A673 (cell line): ENCODE measurements around the gene SH3TC1. TPM values are rescaled to one million over a fixed set of nuclear protein-coding genes. Genes with fewer than 3 reads are reported as not detected.

Experiments
- BruUV-seq: library from RNA; stranded (reverse); fragments of 400-500 nt; replicated peaks from 2 replicates; lab custom pipeline; 2021; lab: Mats Ljungman, UMichigan
- CTCF ChIA-PET: fragments of 300-600 bp; sonication (Branson Sonifier 250); formaldehyde crosslinking; loops from one replicate; lab custom pipeline; 2022; ENCODE audit warnings: antibody characterized with exemption; lab: Charles Lee
- POLR2A ChIA-PET: fragments of 300-600 bp; sonication (Branson Sonifier 250); formaldehyde crosslinking; loops from one replicate; lab custom pipeline; 2022; ENCODE audit warnings: antibody characterized with exemption; ENCODE audit not compliant: low non-redundant PET; lab: Charles Lee
- DNase-seq: peaks from one replicate; pipeline ENCODE4 v3.0.0-alpha.2; 2015; ENCODE audit warnings: low spot score
- H3K27ac ChIP-seq: fragments of 200-600 bp; sonication (generic); 2 replicates; pipeline ENCODE4 v1.5.1; 2016; ENCODE audit warnings: mixed run types, low read depth, mild to moderate bottlenecking, mixed read lengths, antibody characterized with exemption, low read length; ENCODE audit not compliant: poor library complexity, severe bottlenecking
- H3K27me3 ChIP-seq: fragments of 200-600 bp; sonication (generic); replicated peaks from 2 replicates; pipeline ENCODE4 v1.6.1; 2017; ENCODE audit warnings: mixed run types, low read depth, mild to moderate bottlenecking, mixed read lengths, antibody characterized with exemption, low read length; ENCODE audit not compliant: insufficient read depth, poor library complexity
- H3K36me3 ChIP-seq: fragments of 200-600 bp; sonication (generic); 2 replicates; pipeline ENCODE4 v1.6.1; 2016; ENCODE audit warnings: mixed run types, mild to moderate bottlenecking, mixed read lengths, antibody characterized with exemption, low read length; ENCODE audit not compliant: insufficient read depth, poor library complexity, severe bottlenecking
- H3K4me1 ChIP-seq: fragments of 200-600 bp; sonication (generic); 2 replicates; pipeline ENCODE4 v1.6.1; 2017; ENCODE audit warnings: mixed run types, mild to moderate bottlenecking, mixed read lengths, antibody characterized with exemption, low read length; ENCODE audit not compliant: insufficient read depth, poor library complexity, severe bottlenecking
- H3K4me3 ChIP-seq: fragments of 200-600 bp; sonication (generic); 2 replicates; pipeline ENCODE4 v1.5.1; 2016; ENCODE audit warnings: low read depth, mixed run types, mild to moderate bottlenecking, mixed read lengths, low read length; ENCODE audit not compliant: poor library complexity, severe bottlenecking
- H3K9me3 ChIP-seq: fragments of 200-600 bp; sonication (generic); 2 replicates; pipeline ENCODE4 v1.6.1; 2016; ENCODE audit warnings: mixed run types, low read depth, mild to moderate bottlenecking, mixed read lengths, antibody characterized with exemption, low read length; ENCODE audit not compliant: poor library complexity, severe bottlenecking
- EZH2 ChIP-seq: fragments of 200-600 bp; sonication (generic); IDR thresholded peaks from 2 replicates; pipeline ENCODE4 v1.6.1; 2017; ENCODE audit warnings: borderline replicate concordance, low read depth, mild to moderate bottlenecking, mixed read lengths, antibody characterized with exemption, low read length; ENCODE audit not compliant: poor library complexity, severe bottlenecking
- intact Hi-C: fragments of 100-400 bp; cut with micrococcal nuclease; formaldehyde crosslinking; loops from one replicate; pipeline ENCODE4 v1.10.0; 2022; ENCODE audit not compliant: unreplicated experiment
- total RNA-seq: library from RNA; stranded (reverse); gene quantifications from 2 replicates; pipeline ENCODE4 v1.2.3, GENCODE V29; 2021
- TF ChIP-seq, protein P1 (sequence below): fragments of 300-800, 200-600 bp; sonication (generic); conservative IDR thresholded peaks from 2 replicates; pipeline ENCODE4 v1.5.1; 2017; ENCODE audit warnings: low read depth, mild to moderate bottlenecking, antibody characterized with exemption, low read length, moderate library complexity, mixed read lengths

The SH3TC1 gene
- total RNA-seq, 1 experiment from 2014 or later: 0.71 TPM

- Histone ChIP-seq H3K4me1 (peaks cover 8% of the 10 kb centered on the region), H3K27me3 (peaks cover 25% of the 10 kb centered on the region), H3K9me3 (no peaks in the 10 kb centered on the region), H3K4me3 (no peak overlapping the region), H3K27ac (no peak overlapping the region), H3K36me3 (no peaks in the 10 kb centered on the region)
- no TSS peak for BruUV-seq
- TF ChIP-seq, protein P1, sequence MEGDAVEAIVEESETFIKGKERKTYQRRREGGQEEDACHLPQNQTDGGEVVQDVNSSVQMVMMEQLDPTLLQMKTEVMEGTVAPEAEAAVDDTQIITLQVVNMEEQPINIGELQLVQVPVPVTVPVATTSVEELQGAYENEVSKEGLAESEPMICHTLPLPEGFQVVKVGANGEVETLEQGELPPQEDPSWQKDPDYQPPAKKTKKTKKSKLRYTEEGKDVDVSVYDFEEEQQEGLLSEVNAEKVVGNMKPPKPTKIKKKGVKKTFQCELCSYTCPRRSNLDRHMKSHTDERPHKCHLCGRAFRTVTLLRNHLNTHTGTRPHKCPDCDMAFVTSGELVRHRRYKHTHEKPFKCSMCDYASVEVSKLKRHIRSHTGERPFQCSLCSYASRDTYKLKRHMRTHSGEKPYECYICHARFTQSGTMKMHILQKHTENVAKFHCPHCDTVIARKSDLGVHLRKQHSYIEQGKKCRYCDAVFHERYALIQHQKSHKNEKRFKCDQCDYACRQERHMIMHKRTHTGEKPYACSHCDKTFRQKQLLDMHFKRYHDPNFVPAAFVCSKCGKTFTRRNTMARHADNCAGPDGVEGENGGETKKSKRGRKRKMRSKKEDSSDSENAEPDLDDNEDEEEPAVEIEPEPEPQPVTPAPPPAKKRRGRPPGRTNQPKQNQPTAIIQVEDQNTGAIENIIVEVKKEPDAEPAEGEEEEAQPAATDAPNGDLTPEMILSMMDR: no peak
- TF ChIP-seq EZH2: no peak
- DNase-seq: no peak
- POLR2A ChIA-PET: no interaction called here
- intact Hi-C loops: no loop called here
- CTCF ChIA-PET: interaction anchor here (0.9 to 1.0 kb wide), 2 partner anchors 24 to 136 kb away, joined by 3 read pairs; no protein-coding TSS in a partner anchor
These were observed 67.4 kb downstream of the SH3TC1 start for GRCh38 chr4:8266508-8266907.

DNA sequence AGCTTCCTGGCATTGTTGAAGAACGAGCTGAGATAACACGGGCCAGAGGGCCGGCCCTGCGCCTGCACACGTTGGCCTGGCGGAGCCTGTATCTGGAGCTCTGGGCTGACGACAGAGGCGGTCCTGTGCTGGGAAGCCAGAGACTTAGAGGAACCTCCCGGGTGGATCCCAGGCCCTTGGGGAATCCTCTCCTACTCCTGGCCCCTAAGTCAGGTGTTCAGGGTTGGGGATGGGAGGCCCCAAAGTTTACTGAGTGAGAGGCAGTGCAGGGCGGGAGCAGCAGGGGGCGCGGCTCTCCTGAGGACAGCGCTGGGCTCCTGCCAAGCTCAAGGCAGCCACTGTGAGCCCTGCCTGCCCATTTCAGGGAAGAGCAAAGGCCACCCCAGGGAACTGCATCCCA lies 68.0 kb downstream of the SH3TC1 start:
- BruUV-seq: no TSS peak
- no peak for TF ChIP-seq EZH2
- TF ChIP-seq, protein P1: peak; percentile 64
- intact Hi-C loops: no loop called here
- H3K27ac ChIP-seq: no peak overlapping the region
- no peak overlapping the region for H3K4me3 ChIP-seq
- DNase-seq: peak; percentile 56
- ChIA-PET CTCF (interaction anchor here (0.9 to 1.0 kb wide), 2 partner anchors 25 to 136 kb away, joined by 3 read pairs; no protein-coding TSS in a partner anchor), POLR2A (no interaction called here)
- peaks cover 8% of the 10 kb centered on the region for H3K4me1 ChIP-seq
- H3K9me3 ChIP-seq: no peaks in the 10 kb centered on the region
- no peaks in the 10 kb centered on the region for H3K36me3 ChIP-seq
- peaks cover 25% of the 10 kb centered on the region for H3K27me3 ChIP-seq

DNA sequence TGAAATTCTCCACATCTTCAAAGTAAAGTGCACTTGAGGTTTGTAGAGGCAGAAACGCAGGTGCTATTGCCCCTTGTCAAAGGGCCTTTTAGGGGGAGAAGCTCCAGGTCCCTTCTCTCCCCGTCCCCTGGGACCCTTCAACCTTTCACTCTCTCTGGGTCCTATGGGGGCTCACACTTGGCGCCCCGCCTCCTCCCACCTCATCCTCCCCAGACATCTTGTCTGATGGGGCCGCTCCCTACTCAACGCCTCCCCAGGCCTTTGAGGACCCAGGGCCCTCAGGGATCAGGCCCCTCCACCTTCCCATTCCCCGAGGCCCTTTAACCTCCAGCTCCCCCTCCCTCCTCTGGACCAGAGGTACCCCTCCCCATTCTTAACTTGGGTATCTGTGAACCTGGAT lies 69.1 kb downstream of the SH3TC1 start:
- no peak overlapping the region for H3K4me3 ChIP-seq
- no peaks in the 10 kb centered on the region for H3K9me3 ChIP-seq
- intact Hi-C loops: no loop called here
- H3K4me1 ChIP-seq: peaks cover 8% of the 10 kb centered on the region
- ChIA-PET POLR2A (no interaction called here), CTCF (no interaction called here)
- no peak for DNase-seq
- no TSS peak for BruUV-seq
- TF ChIP-seq, protein P1: no peak
- TF ChIP-seq EZH2: no peak
- H3K27me3 ChIP-seq: peaks cover 25% of the 10 kb centered on the region
- no peaks in the 10 kb centered on the region for H3K36me3 ChIP-seq
- no peak overlapping the region for H3K27ac ChIP-seq
